Measurements from ENCODE around the gene PIWIL4. TPM values are rescaled to one million over a fixed set of nuclear protein-coding genes. Genes with fewer than 3 reads are reported as not detected.

Gene PIWIL4
- polyA plus RNA-seq, 1 of the 3 experiments (the other 2 are of a cell fraction), result 1.7 TPM

- H3K79me2 ChIP-seq (ENCODE audit: insufficient read depth), result peaks cover 33% of the 10 kb centered on the region
- TF ChIP-seq RXRA (IDR thresholded peaks at IDR 0.05; ENCODE audit: borderline replicate concordance, low read depth) (no peak), REST (IDR thresholded peaks at IDR 0.05; ENCODE audit: low read depth, low read length) (no peak), YY1 (IDR thresholded peaks at IDR 0.05; ENCODE audit: low read depth) (no peak), FOXM1 (IDR thresholded peaks at IDR 0.05; ENCODE audit: low read depth) (no peak), ZBTB33 (IDR thresholded peaks at IDR 0.05; ENCODE audit: borderline replicate concordance, low read depth) (no peak), USF2 (IDR thresholded peaks at IDR 0.05; ENCODE audit: borderline replicate concordance, low read depth, low read length) (no peak), NRF1 (IDR thresholded peaks at IDR 0.05; ENCODE audit: low read depth, low read length) (no peak), POLR2AphosphoS5 (IDR thresholded peaks at IDR 0.05; ENCODE audit: low read depth, low read length) (no peak), EZH2phosphoT487 (IDR thresholded peaks at IDR 0.05; ENCODE audit: borderline replicate concordance, low read depth) (no peak)
- peaks cover 3 to 26% of the 10 kb centered on the region in 2 experiments; a peak in 2 of 4 replicates for H3K4me1 ChIP-seq (ENCODE audit: control insufficient read depth in 1 of 2, insufficient read depth in 2 of 2, low read depth in 1 of 2, low read length in 1 of 2)
- no peak for DNase-seq
- 70% methylated on average over 4 of the region's 4 CpGs for WGBS (ENCODE audit: low lambda C conversion rate)
- 0 out of 2 replicates have a peak, but pooled peaks cover 9% of the 10 kb centered on the region for H4K20me1 ChIP-seq (ENCODE audit: insufficient read depth)
- no peak overlapping the region for H2AFZ ChIP-seq (ENCODE audit: low read depth)
- no peaks in the 10 kb centered on the region for H3K9me2 ChIP-seq
- POLR2A ChIA-PET, result no interaction called here
- no peaks in the 10 kb centered on the region for H3K27me3 ChIP-seq (ENCODE audit: insufficient read depth)
- H3K9ac ChIP-seq, result no peak overlapping the region
- no peak overlapping the region for H3K4me3 ChIP-seq (ENCODE audit: low read depth in 2 of 2, low read length in 1 of 2)
- H3K4me2 ChIP-seq, result no peak overlapping the region
- no peaks in the 10 kb centered on the region for H3K9me3 ChIP-seq
- H3K27ac ChIP-seq (ENCODE audit: low read depth in 2 of 2, low read length in 1 of 2), result no peak overlapping the region
- H3K36me3 ChIP-seq (replicated peaks in 1 of 2; ENCODE audit: control insufficient read depth in 1 of 2, insufficient read depth in 2 of 2, low read length in 1 of 2), result peaks cover 0 to 17% of the 10 kb centered on the region in 2 experiments
- H3F3A ChIP-seq (replicated peaks; ENCODE audit: insufficient read depth), result peaks cover 10% of the 10 kb centered on the region
- CTCF ChIA-PET, result no interaction called here
Measured at GRCh38 chr11:94550513-94550912, 16.7 kb upstream of the PIWIL4 start.

- Histone ChIP-seq H3K4me2 (no peak overlapping the region), H4K20me1 (ENCODE audit: insufficient read depth) (no peaks in the 10 kb centered on the region), H3K4me1 (ENCODE audit: control insufficient read depth in 1 of 2, insufficient read depth in 2 of 2, low read depth in 1 of 2, low read length in 1 of 2) (peaks cover 3 to 31% of the 10 kb centered on the region in 2 experiments; a peak in 3 of 4 replicates), H3K27me3 (ENCODE audit: insufficient read depth) (no peaks in the 10 kb centered on the region), H3K4me3 (ENCODE audit: low read depth in 2 of 2, low read length in 1 of 2) (no peak overlapping the region), H3F3A (replicated peaks; ENCODE audit: insufficient read depth) (peaks cover 32% of the 10 kb centered on the region), H3K9ac (no peak overlapping the region), H3K36me3 (replicated peaks in 1 of 2; ENCODE audit: control insufficient read depth in 1 of 2, insufficient read depth in 2 of 2, low read length in 1 of 2) (peaks cover 0 to 5% of the 10 kb centered on the region in 2 experiments), H3K9me2 (no peaks in the 10 kb centered on the region), H3K79me2 (ENCODE audit: insufficient read depth) (peaks cover 10% of the 10 kb centered on the region; the same call in 1 of the 2 replicates), H2AFZ (ENCODE audit: low read depth) (no peak overlapping the region), H3K27ac (ENCODE audit: low read depth in 2 of 2, low read length in 1 of 2) (no peak overlapping the region), H3K9me3 (no peaks in the 10 kb centered on the region)
- no peak for DNase-seq
- ChIA-PET POLR2A (no interaction called here), CTCF (no interaction called here)
- WGBS (ENCODE audit: low lambda C conversion rate), result 89% methylated on average over 1 of the region's 1 CpG
- no peak for TF ChIP-seq FOXJ3 (CRISPR knock-in tag; IDR thresholded peaks at IDR 0.05)
- TF ChIP-seq GATA2 (CRISPR knock-in tag; IDR thresholded peaks at IDR 0.05), result no peak
- TF ChIP-seq EP300 (IDR thresholded peaks at IDR 0.05; ENCODE audit: borderline replicate concordance in 1 of 2, low read depth in 1 of 2, low read length in 1 of 2), result no peak
- no peak for TF ChIP-seq IRF3 (IDR thresholded peaks at IDR 0.05; ENCODE audit: low read depth, low read length)
- no peak for TF ChIP-seq NRF1 (IDR thresholded peaks at IDR 0.05; ENCODE audit: low read depth, low read length)
- peak; percentile 34; the same call in 1 of the 2 replicates for TF ChIP-seq NFIC (IDR thresholded peaks at IDR 0.05; ENCODE audit: borderline replicate concordance)
- no peak for TF ChIP-seq USF1 (IDR thresholded peaks at IDR 0.05; ENCODE audit: borderline replicate concordance, low read depth)
- no peak for TF ChIP-seq RXRA (IDR thresholded peaks at IDR 0.05; ENCODE audit: borderline replicate concordance, low read depth)
- TF ChIP-seq CTCF (IDR thresholded peaks at IDR 0.05), result no peak
- no peak for TF ChIP-seq JUND (IDR thresholded peaks at IDR 0.05)
Measured at GRCh38 chr11:94553938-94554337, 13.2 kb upstream of the PIWIL4 start.

Data from SK-N-SH (cell line).